ENCODE measurements around the gene JAK2.

GRCh38 chr9:4946937-4947336, 38.1 kb upstream of the JAK2 start:
- no peak for TF ChIP-seq CTCF (IDR thresholded peaks at IDR 0.05)
- TF ChIP-seq CREB1 (CRISPR knock-in tag; IDR thresholded peaks at IDR 0.05) = no peak
- TF ChIP-seq, protein P1, sequence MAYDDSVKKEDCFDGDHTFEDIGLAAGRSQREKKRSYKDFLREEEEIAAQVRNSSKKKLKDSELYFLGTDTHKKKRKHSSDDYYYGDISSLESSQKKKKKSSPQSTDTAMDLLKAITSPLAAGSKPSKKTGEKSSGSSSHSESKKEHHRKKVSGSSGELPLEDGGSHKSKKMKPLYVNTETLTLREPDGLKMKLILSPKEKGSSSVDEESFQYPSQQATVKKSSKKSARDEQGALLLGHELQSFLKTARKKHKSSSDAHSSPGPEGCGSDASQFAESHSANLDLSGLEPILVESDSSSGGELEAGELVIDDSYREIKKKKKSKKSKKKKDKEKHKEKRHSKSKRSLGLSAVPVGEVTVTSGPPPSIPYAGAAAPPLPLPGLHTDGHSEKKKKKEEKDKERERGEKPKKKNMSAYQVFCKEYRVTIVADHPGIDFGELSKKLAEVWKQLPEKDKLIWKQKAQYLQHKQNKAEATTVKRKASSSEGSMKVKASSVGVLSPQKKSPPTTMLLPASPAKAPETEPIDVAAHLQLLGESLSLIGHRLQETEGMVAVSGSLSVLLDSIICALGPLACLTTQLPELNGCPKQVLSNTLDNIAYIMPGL (CRISPR knock-in tag; IDR thresholded peaks at IDR 0.05) = no peak
- TF ChIP-seq, protein P2, sequence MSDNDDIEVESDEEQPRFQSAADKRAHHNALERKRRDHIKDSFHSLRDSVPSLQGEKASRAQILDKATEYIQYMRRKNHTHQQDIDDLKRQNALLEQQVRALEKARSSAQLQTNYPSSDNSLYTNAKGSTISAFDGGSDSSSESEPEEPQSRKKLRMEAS (CRISPR knock-in tag; IDR thresholded peaks at IDR 0.05) = no peak
- no peak for TF ChIP-seq NR2C2 (CRISPR knock-in tag; IDR thresholded peaks at IDR 0.05)
- no peak for TF ChIP-seq CREM (CRISPR knock-in tag; IDR thresholded peaks at IDR 0.05)
- TF ChIP-seq FOXJ3 (CRISPR knock-in tag; IDR thresholded peaks at IDR 0.05; ENCODE audit: borderline replicate concordance) = no peak
